HEK293 (cell line): ENCODE measurements around the gene CDCP1.

ENCODE experiments used
- CTCF ChIA-PET: fragments of 350-600 bp; formaldehyde crosslinking; extraction: SDS; loops from one replicate; lab custom pipeline; 2021; ENCODE audit warnings: antibody characterized with exemption; lab: Yijun Ruan, JAX
- POLR2A ChIA-PET: fragments of 300-600 bp; formaldehyde crosslinking; extraction: SDS; loops from one replicate; lab custom pipeline; 2020; ENCODE audit warnings: antibody characterized with exemption, inconsistent platforms; lab: Yijun Ruan, JAX
- H3K27ac ChIP-seq: fragments of 200-500 bp; sonication (Bioruptor generic); 2 replicates; pipeline ENCODE4 v1.5.1; 2014; ENCODE audit warnings: low read depth, low read length, control low read depth, inconsistent platforms; ENCODE audit errors: extremely low read depth
- H3K36me3 ChIP-seq, 2 experiments: fragments of 200-500 bp in 1 of 2; sonication (Bioruptor generic) in 1 of 2; 1 replicate in 1 of 2; 2 replicates in 1 of 2; pipeline ENCODE4 v1.5.1; 2014 to 2017; ENCODE audit warnings: inconsistent platforms in 2 of 2, low read length in 2 of 2; ENCODE audit not compliant: control insufficient read depth in 2 of 2, insufficient read depth in 1 of 2
- H3K4me1 ChIP-seq: fragments of 200-500 bp; sonication (Bioruptor generic); 2 replicates; pipeline ENCODE4 v1.5.1; 2014; ENCODE audit warnings: mild to moderate bottlenecking, low read length, inconsistent platforms; ENCODE audit not compliant: control insufficient read depth, insufficient read depth
- H3K4me3 ChIP-seq: 2 replicates; pipeline ENCODE4 v1.5.1; 2011; ENCODE audit warnings: low read depth, mild to moderate bottlenecking, control low read depth, low read length, moderate library complexity
- H3K9me3 ChIP-seq: fragments of 200-500 bp; sonication (Bioruptor generic); 2 replicates; pipeline ENCODE4 v1.5.1; 2014; ENCODE audit warnings: low read depth, low read length, inconsistent platforms; ENCODE audit not compliant: control insufficient read depth, insufficient read depth
- HOXA7 ChIP-seq: sonication (generic); formaldehyde crosslinking; IDR thresholded peaks from 2 replicates; pipeline ENCODE4 v1.8.1; 2022; ENCODE audit warnings: missing genetic modification reagents, borderline replicate concordance
- MZF1 ChIP-seq: fragments of 450-650 bp; formaldehyde crosslinking; IDR thresholded peaks from 2 replicates; pipeline ENCODE4 v1.5.1; 2017; ENCODE audit warnings: missing biosample characterization, missing genetic modification characterization, borderline replicate concordance
- REPIN1 ChIP-seq: fragments of 450-650 bp; formaldehyde crosslinking; IDR thresholded peaks from 2 replicates; pipeline ENCODE4 v1.5.1; 2017; ENCODE audit warnings: missing biosample characterization, missing genetic modification characterization, low read depth
- SP7 ChIP-seq: fragments of 450-650 bp; formaldehyde crosslinking; IDR thresholded peaks from 2 replicates; pipeline ENCODE4 v1.5.1; 2016; ENCODE audit warnings: missing biosample characterization, missing genetic modification characterization
- ZBTB8A ChIP-seq: fragments of 450-650 bp; formaldehyde crosslinking; IDR thresholded peaks from 2 replicates; pipeline ENCODE4 v1.5.1; 2016; ENCODE audit warnings: missing biosample characterization, missing genetic modification characterization
- ZIC2 ChIP-seq: fragments of 450-650 bp; formaldehyde crosslinking; IDR thresholded peaks from 2 replicates; pipeline ENCODE4 v1.5.1; 2016; ENCODE audit warnings: missing biosample characterization, missing genetic modification characterization
- ZNF19 ChIP-seq: fragments of 450-650 bp; formaldehyde crosslinking; IDR thresholded peaks from 2 replicates; pipeline ENCODE4; 2016; ENCODE audit warnings: missing biosample characterization, missing genetic modification characterization, low read depth
- ZNF24 ChIP-seq: fragments of 450-650 bp; formaldehyde crosslinking; IDR thresholded peaks from 2 replicates; pipeline ENCODE4 v1.5.1; 2016; ENCODE audit warnings: missing biosample characterization, missing genetic modification characterization
- ZNF362 ChIP-seq: fragments of 450-650 bp; formaldehyde crosslinking; IDR thresholded peaks from 2 replicates; pipeline ENCODE4 v1.5.1; 2016; ENCODE audit warnings: missing biosample characterization, missing genetic modification characterization
- ZNF518A ChIP-seq: fragments of 450-650 bp; formaldehyde crosslinking; conservative IDR thresholded peaks from 2 replicates; pipeline ENCODE4 v1.5.1; 2016; ENCODE audit warnings: low read depth, missing biosample characterization, missing genetic modification characterization
- ZNF560 ChIP-seq: fragments of 450-650 bp; formaldehyde crosslinking; IDR thresholded peaks from 2 replicates; pipeline ENCODE4 v1.5.1; 2017; ENCODE audit warnings: missing biosample characterization, missing genetic modification characterization, borderline replicate concordance
- ZNF585B ChIP-seq: fragments of 450-650 bp; formaldehyde crosslinking; IDR thresholded peaks from 2 replicates; pipeline ENCODE4 v1.5.1; 2016; ENCODE audit warnings: missing biosample characterization, missing genetic modification characterization
- ZNF626 ChIP-seq: fragments of 450-650 bp; sonication (Bioruptor Pico); formaldehyde crosslinking; IDR thresholded peaks from 2 replicates; pipeline ENCODE4 v1.5.1; 2018; ENCODE audit warnings: missing biosample characterization, missing genetic modification characterization, inconsistent platforms
- ZNF777 ChIP-seq: fragments of 450-650 bp; formaldehyde crosslinking; IDR thresholded peaks from 2 replicates; pipeline ENCODE4 v1.5.1; 2017; ENCODE audit warnings: missing biosample characterization, missing genetic modification characterization, borderline replicate concordance
- ZNF791 ChIP-seq: fragments of 450-650 bp; formaldehyde crosslinking; IDR thresholded peaks from 2 replicates; pipeline ENCODE4 v1.5.1; 2016; ENCODE audit warnings: missing biosample characterization, missing genetic modification characterization
- ZSCAN30 ChIP-seq: fragments of 450-650 bp; IDR thresholded peaks from 2 replicates; pipeline ENCODE4 v1.5.1; 2018; ENCODE audit warnings: missing biosample characterization, mild to moderate bottlenecking, missing genetic modification characterization, moderate library complexity
- ZSCAN5A ChIP-seq: fragments of 450-650 bp; formaldehyde crosslinking; IDR thresholded peaks from 2 replicates; pipeline ENCODE4 v1.5.1; 2016; ENCODE audit warnings: missing biosample characterization, missing genetic modification characterization

The CDCP1 gene

GRCh38 chr3:45166321-45166879, 20.2 kb upstream of the CDCP1 start:
- ChIA-PET POLR2A (no interaction called here), CTCF (no interaction called here)
- no peaks in the 10 kb centered on the region for H3K4me1 ChIP-seq
- no peak overlapping the region for H3K27ac ChIP-seq
- no peaks in the 10 kb centered on the region for H3K9me3 ChIP-seq
- no peaks in the 10 kb centered on the region for H3K36me3 ChIP-seq
- no peak overlapping the region for H3K4me3 ChIP-seq
- TF ChIP-seq ZNF518A (no peak), REPIN1 (tag by site-specific recombination) (no peak), MZF1 (no peak), ZBTB8A (tag by site-specific recombination) (no peak), ZNF777 (no peak), ZSCAN30 (no peak), ZIC2 (tag by site-specific recombination) (no peak), ZNF791 (tag by site-specific recombination) (no peak), ZNF585B (no peak), ZSCAN5A (tag by site-specific recombination) (no peak), SP7 (tag by site-specific recombination) (no peak), ZNF19 (no peak), ZNF626 (tag by site-specific recombination) (no peak), ZNF24 (no peak)
- TF ChIP-seq, all 188 proteins: peak for 0

- Histone ChIP-seq H3K27ac (no peak overlapping the region), H3K4me3 (no peak overlapping the region), H3K36me3 (no peaks in the 10 kb centered on the region), H3K4me1 (no peaks in the 10 kb centered on the region), H3K9me3 (no peaks in the 10 kb centered on the region)
- POLR2A ChIA-PET: no interaction called here
- TF ChIP-seq HOXA7: no peak
- TF ChIP-seq ZNF560 (tag by site-specific recombination): no peak
- CTCF ChIA-PET: no interaction called here
Observed at GRCh38 chr3:45165497-45166283, 19.5 kb upstream of the CDCP1 start.

GRCh38 chr3:45164056-45164455, 17.9 kb upstream of the CDCP1 start:
- ChIA-PET CTCF (interaction anchor here (0.6 kb wide), 1 partner anchor 65 kb away, joined by 8 read pairs; no protein-coding TSS in a partner anchor), POLR2A (no interaction called here)
- H3K27ac ChIP-seq: no peak overlapping the region

More at GRCh38 chr3:45164056-45164455, 17.9 kb upstream of the CDCP1 start:
- Histone ChIP-seq H3K4me3 (no peak overlapping the region), H3K36me3 (no peaks in the 10 kb centered on the region), H3K9me3 (no peaks in the 10 kb centered on the region), H3K4me1 (no peaks in the 10 kb centered on the region)
- TF ChIP-seq ZNF362 (tag by site-specific recombination): no peak
